Smooth muscle cell of the pulmonary artery (primary cell): Measurements from ENCODE around the gene HEMK1. TPM values are rescaled to one million over a fixed set of nuclear protein-coding genes. Genes with fewer than 3 reads are reported as not detected.

ENCODE experiments used
- total RNA-seq: library from RNA; depleted of rRNA; stranded (reverse); fragments of >200 nt; gene quantifications from 2 replicates; pipeline ENCODE4 v1.2.3, GENCODE V29; 2014

HEMK1 gene
- 20.8 and 31.6 TPM in 2 replicates for total RNA-seq

GRCh38 chr3:50568947-50569749 is at the start of gene HEMK1:
HEMK1 (plus strand) TSS chr3:50569522; CDS start chr3:50571105, 1,583 bp downstream.

GRCh38 chr3:50567386-50568167 is 1.7 kb upstream of the HEMK1 start, which contains the start of gene C3orf18:
C3orf18 (minus strand) TSS chr3:50567747; CDS start chr3:50565699, 2,048 bp downstream.

GRCh38 chr3:50611464-50612233 is 42.3 kb downstream of the HEMK1 start, which contains the start of gene CISH:
CISH (minus strand) TSS chr3:50611774; CDS start chr3:50611650, 124 bp downstream.

GRCh38 chr3:50617096-50617791 is 47.9 kb downstream of the HEMK1 start, which contains the start of gene MAPKAPK3:
MAPKAPK3 (plus strand) TSS chr3:50617151; CDS start chr3:50617566, 415 bp downstream.

Other genes starting within 250 kb of the HEMK1 start
- gene HYAL2, start 246.8 kb upstream of the HEMK1 start, total RNA-seq, result 64.6 and 107 TPM in 2 replicates
- 14.5 and 18.3 TPM in 2 replicates for gene TUSC2, start 241.3 kb upstream of the HEMK1 start, total RNA-seq
- gene RASSF1, start 228.7 kb upstream of the HEMK1 start, total RNA-seq, result 34.3 and 37.3 TPM in 2 replicates
- 0.91 and 1.1 TPM in 2 replicates for gene ZMYND10, start 223.8 kb upstream of the HEMK1 start, total RNA-seq
- gene NPRL2, start 218.7 kb upstream of the HEMK1 start, total RNA-seq, result 18.4 and 20.1 TPM in 2 replicates
- 31.0 and 32.3 TPM in 2 replicates for gene CYB561D2, start 218.7 kb upstream of the HEMK1 start, total RNA-seq
- 53.0 and 54.7 TPM in 2 replicates for gene TMEM115, start 210.0 kb upstream of the HEMK1 start, total RNA-seq
- gene CACNA2D2, start 65.9 kb upstream of the HEMK1 start, total RNA-seq, result 0.07 TPM in 2 replicates
- 24.4 and 30.9 TPM in 2 replicates for gene C3orf18, start 1.8 kb upstream of the HEMK1 start, total RNA-seq
- 0.73 and 1.0 TPM in 2 replicates for gene CISH, start 42.3 kb downstream of the HEMK1 start, total RNA-seq
- gene MAPKAPK3, start 47.6 kb downstream of the HEMK1 start, total RNA-seq, result 40.2 and 58.5 TPM in 2 replicates
- 0.26 and 0.30 TPM in 2 replicates for gene DOCK3, start 105.4 kb downstream of the HEMK1 start, total RNA-seq